HG03025 (cell line): ENCODE measurements around the gene ADAP1.
A peak's percentile ranks its signal among the peaks of the same experiment; 100 is the strongest.
"Not testable (repeated sequence)": the region's sequence is repeated elsewhere in the genome, so short reads cannot be mapped to it uniquely, and the experiment has no call there.

Experiments
- ATAC-seq: cut with Tn5 transposase; IDR thresholded peaks from one replicate; pipeline ENCODE4 v1.9.1; 2021; ENCODE audit warnings: mild to moderate bottlenecking, moderate library complexity; ENCODE audit not compliant: unreplicated experiment, low FRiP score

ADAP1 gene

DNA sequence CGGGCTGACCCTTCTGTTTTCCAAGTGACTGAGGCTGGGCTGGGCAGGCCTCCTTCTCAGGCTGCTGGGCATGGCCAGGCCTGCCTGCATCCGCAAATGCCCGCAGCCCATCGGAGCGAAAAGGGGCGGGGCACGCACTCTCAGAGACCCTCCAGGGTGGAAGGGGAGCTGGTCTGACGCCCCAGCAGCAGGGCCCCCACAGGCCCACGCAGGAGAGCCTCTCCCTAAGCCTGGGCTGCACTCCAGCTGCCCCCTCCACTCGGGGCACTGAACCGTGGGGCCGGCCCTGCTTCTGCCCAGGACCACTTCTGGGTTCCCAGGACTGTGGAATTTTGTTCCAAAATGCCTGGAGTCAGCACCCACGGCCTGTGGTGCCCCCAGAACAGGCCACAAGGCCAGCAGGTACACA, 9.3 kb downstream of the ADAP1 start:
- no peak for ATAC-seq

GRCh38 chr7:944744-945143, 9.7 kb downstream of the ADAP1 start:
- ATAC-seq, result no peak

GRCh38 chr7:943793-944192, 10.7 kb downstream of the ADAP1 start:
- not testable (repeated sequence) for ATAC-seq

DNA sequence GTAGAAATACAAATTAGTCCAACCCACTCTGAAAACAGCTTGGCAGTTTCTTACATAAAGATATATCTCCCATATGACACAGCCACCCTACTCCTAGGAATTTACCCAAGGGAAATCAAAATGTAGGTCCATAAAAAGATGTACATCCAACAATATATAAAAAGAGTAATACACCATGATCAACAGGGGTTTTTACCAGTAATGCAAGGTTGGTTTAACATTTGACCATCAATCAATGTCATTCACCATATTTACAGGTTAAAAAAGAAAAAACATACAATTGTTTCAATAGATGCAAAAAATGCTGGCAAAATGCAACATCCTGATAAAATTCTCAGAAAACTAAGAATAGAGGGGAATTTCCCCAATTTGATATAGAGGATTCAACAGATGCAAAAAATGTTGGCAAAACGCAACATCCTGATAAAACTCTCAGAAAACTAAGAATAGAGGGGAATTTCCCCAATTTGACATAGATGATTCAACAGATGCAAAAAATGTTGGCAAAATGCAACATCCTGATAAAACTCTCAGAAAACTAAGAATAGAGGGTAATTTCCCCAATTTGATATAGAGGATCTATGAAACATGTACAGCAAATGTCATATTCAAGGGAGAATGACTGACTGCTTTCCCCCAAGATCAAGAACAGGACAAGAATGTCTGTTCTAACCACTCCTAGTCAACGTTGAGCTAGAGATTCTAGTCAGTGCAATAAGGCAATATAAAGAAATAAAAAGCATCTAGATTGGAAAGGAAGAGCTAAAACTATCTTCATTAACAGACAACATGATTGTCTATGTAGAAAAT, 13.7 kb downstream of the ADAP1 start:
- ATAC-seq, result no peak

- ATAC-seq, result no peak
Measured at GRCh38 chr7:939843-940242, 14.6 kb downstream of the ADAP1 start.

DNA sequence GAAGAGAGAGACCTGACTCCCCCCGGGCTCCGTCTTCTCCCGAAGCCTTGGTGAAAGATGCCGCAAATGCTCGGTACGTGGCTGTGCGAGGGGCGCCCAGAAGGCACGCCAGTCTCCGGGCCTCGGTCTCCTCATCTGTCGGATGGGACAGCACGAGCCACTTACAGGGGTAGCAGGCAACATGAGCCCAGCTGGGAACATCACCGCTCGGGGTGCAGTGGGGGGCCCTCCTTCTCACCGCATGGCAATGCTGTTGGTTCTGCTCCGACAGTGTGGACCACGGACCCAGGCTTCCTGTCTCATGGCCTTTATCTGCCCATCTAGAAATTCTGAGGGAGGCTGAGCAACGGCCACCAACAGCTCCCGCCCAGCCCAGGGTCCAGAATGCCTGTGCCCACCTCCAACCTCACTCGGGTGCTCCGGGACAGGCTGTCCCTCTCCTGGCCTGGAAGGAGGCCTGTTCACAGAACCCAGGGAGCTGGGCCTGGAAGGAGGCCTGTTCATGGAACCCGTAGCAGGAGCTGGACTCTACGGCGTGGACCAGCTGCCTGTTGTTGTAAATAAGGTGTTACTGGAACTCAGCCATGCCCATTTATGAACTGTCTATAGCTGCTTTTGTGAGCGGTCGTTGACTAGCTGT, 15.8 kb downstream of the ADAP1 start:
- no peak for ATAC-seq

GRCh38 chr7:937856-938484, 16.5 kb downstream of the ADAP1 start:
- ATAC-seq, result no peak

- ATAC-seq, result peak; percentile 53
Measured at GRCh38 chr7:936386-937054, 18.0 kb downstream of the ADAP1 start.

GRCh38 chr7:935874-936385, 18.6 kb downstream of the ADAP1 start:
- no peak for ATAC-seq

GRCh38 chr7:935164-935873, 19.2 kb downstream of the ADAP1 start:
- no peak for ATAC-seq

DNA sequence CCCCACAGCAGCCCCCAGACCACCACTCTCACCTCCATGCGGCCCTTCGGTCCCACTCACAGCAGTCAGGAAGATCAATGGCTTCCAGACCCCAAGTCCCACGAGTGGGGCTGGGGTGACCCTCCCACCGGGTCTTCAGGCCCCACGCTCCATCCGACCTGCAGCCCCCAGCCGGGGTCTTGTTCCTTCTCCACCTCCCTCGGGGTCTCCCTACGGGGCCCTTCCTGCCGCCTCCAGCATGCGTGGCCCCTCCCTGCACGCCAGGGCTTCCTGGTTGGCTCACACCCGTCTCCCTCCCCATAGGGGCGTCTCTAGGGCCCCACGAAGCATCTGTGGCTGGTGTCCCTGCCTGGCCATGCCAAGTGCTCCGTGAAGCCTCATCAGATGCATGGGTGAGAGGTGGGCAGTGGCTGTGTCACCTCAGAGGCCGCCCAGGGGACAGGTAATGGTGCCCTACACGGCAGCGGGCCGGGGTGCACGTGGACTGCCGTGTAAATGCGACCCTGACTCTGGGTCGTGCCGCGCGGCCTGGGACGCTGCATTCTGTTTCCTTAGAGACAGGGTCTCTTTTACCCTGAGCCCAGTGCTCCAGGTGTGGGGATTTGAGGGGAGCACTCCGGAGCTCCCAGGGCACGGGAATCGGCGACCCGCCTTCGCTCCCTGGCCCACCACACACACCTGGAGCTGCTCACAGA, 19.9 kb downstream of the ADAP1 start:
- no peak for ATAC-seq

DNA sequence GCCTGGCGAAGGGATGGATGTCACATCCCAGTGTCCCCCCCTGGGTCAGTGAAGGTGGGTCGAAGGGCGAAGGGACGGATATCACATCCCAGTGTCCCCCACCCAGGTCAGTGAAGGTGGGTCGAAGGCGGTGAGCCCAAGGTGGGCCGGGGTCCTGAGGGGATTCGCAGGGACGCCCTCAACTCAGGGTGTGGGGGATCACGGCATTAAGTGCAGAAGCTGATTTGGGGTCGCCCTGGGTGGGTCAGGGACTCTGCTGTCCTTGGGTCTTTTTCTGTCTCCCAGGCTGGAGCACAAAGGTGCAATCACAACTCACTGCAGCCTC, 21.9 kb downstream of the ADAP1 start:
- no peak for ATAC-seq

- no peak for ATAC-seq
Measured at GRCh38 chr7:931871-932650, 22.4 kb downstream of the ADAP1 start.

GRCh38 chr7:930975-931758, 23.3 kb downstream of the ADAP1 start:
- ATAC-seq, result no peak

GRCh38 chr7:929311-929711, 25.2 kb downstream of the ADAP1 start:
- no peak for ATAC-seq

- ATAC-seq, result no peak
Measured at GRCh38 chr7:927031-927671, 27.3 kb downstream of the ADAP1 start.

GRCh38 chr7:926061-927030, 28.1 kb downstream of the ADAP1 start:
- ATAC-seq, result no peak
